D341Med (cell line): ENCODE measurements around the gene DTX4.

Experiments used
- DNase-seq: peaks from one replicate; pipeline ENCODE4 v3.0.0; 2012; ENCODE audit warnings: low spot score

DTX4 gene

DNA sequence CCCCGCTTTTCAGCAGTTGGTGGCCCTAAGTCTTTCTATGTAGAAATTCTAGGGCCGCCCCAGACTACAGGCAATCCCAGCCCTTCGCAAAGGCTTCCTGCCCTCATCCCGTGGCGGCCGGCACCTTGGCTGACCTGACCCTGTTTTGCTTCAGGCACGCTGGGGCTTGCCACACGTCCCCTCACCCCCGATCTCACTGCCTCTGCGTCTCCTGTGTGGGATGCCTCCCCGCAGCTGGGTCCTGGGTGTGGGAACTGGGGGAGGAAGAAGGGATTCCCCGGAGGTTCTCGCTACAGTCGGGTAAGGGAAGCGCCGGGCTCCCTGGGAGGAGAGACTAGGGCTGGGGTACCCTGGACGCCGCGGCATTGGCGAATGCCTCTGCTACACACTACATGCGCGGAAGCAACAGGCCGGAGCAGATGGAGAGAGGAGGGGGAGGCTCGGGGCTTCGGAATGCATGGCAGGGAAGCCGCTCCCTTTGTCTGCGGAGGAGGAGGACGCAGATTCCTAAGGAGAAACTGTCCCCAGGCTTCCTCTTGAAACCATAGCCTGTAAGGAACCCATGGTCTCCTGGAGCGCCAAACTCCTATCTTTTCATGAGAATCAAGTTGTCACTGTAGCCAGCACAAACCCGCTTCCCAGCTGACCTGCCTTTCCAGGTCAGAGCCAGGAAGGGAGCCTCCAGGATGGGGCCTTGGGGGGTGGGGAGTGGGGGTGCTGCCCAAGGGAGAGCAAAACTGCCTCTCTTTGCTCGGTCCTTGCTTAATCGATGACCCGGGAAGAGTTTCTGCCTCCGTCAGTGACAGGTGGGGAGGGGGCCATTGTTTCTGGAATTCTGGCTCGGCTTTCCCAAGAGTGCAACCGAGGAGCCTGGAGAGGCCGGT lies 1.4 kb downstream of the DTX4 start:
- DNase-seq = no peak

GRCh38 chr11:59173964-59174663 lies 2.2 kb downstream of the DTX4 start:
- no peak for DNase-seq

- no peak for DNase-seq
Observed at GRCh38 chr11:59174664-59175033, 2.7 kb downstream of the DTX4 start.

- no peak for DNase-seq
Observed at GRCh38 chr11:59175091-59175501, 3.2 kb downstream of the DTX4 start.

GRCh38 chr11:59176330-59176729 lies 4.4 kb downstream of the DTX4 start:
- no peak for DNase-seq

DNA sequence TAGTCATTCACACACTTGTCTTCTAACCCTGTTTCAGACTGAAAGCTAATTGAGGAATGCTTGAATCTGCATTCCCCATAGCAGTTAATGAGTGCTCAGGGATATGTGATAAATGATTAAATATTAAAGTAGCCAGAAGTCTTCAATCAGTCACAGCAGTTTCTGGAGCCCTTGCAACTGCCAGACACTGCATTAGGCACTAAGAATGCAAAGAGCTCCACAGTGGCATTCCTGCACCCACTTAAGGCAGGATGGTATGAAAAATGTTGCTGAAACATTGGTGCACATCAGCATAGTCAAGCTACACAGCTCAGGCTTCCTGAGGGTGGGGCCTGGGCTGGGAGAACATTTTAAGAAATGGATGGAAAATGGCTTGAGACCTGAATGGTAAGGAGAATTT lies 6.5 kb downstream of the DTX4 start:
- no peak for DNase-seq

DNA sequence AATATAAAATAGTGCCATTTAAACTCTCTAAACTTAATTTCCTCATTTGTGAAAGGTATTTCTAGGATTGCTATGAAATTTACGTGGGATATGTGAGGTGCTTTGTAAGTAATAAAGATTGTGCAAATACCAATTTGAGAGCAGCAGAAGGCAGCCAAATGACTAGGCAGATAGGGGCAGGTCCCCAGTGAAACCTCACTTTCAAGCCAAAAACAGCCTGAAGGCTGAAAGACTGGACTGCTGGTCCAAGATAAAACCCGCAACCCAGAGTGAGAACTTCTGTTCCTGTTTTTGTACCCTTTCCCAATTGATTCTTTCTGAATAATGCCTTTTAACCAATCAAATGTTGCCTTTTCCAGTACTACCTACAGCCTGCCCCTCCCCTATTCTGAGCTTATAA lies 7.2 kb downstream of the DTX4 start:
- no peak for DNase-seq

- DNase-seq = no peak
Observed at GRCh38 chr11:59180168-59180776, 8.3 kb downstream of the DTX4 start.

- DNase-seq = no peak
Observed at GRCh38 chr11:59180907-59181306, 9.0 kb downstream of the DTX4 start.

- no peak for DNase-seq
Observed at GRCh38 chr11:59181746-59182456, 10.0 kb downstream of the DTX4 start.

DNA sequence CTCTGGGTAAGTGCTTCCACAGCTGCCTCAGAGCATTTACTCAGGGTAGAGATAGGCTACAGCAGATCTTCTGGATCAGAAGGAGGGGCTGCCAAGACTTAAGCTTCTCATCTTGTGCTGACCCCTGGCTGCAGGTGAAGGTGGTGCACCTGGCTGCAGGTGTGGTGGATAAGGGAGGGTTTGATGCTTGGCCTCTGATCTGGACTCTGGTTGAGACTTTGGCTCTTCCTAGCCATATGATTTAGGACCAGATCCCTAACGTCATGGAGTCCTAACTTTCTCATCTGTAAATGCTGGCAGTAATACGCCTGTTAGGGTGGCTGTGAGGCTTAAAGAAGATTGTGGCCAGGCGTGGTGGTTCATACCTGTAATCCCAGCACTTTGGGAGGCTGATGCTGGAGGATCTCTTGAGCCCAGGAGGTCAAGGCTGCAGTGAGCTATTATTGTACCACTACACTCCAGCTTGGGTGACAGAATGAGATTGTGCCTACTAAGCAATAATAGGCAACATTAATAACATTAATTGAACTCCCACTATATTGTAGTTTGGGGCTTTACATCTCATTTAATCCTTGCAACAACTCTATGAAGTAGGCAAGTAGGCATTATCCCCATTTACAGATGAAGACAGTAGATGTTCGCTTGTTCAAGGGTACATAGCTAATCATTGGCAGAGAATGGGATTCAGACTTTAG lies 10.7 kb downstream of the DTX4 start:
- no peak for DNase-seq

DNA sequence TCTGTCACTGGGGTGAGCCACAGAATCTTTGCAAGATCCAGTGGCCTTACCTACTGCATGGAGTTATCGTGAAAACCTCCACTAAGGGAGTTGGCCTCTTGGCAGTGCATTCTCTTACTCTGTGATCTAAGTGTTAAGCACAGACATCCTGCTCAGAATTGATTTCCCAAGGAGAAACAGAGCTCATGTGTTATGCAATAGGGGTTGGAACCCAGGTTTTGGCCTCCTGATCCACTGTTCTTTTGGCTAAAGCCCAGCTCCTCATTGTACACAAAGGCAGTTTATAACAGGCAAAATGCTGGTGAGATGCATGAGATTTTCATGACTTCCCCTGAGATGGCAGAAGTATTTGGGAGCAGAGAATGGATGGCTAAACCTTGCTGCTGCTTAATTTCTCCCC lies 11.8 kb downstream of the DTX4 start:
- no peak for DNase-seq

DNA sequence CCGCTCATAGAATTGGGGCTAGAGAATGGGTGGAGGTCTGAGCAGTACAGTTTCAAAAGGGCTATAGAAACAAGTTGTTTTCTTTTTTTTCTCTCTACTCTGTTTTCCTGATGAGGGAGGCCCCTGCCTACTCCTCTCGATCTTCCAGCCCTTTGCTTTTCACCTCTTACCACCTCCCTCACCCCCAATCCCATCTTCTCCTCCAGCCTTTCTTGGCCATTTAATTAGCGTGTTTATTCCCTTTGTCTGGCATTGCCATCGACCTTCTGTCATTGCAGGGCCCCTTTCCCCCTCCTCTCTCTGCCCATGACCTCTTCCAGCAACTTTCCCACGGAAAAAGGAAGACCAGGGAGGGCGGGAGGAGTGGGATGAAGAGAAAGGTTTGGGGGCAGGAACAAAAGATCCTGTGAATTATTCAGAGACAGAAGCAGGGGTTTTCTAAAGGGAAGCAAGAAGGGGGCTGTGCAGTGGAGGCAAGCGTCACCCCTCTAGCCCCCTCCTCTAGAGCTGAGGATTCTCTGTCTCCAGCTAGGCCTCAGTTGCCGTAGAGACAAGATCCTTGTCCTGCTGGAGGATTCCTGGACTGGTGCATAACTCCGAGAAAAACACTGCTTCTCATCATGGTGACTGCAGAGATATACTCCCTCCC lies 12.9 kb downstream of the DTX4 start:
- DNase-seq = no peak

- DNase-seq = no peak
Observed at GRCh38 chr11:59185386-59185945, 13.5 kb downstream of the DTX4 start.

GRCh38 chr11:59186130-59186594 lies 14.2 kb downstream of the DTX4 start:
- DNase-seq = peak; percentile 65

- no peak for DNase-seq
Observed at GRCh38 chr11:59187035-59187434, 15.1 kb downstream of the DTX4 start.

- no peak for DNase-seq
Observed at GRCh38 chr11:59187587-59187986, 15.7 kb downstream of the DTX4 start.

- no peak for DNase-seq
Observed at GRCh38 chr11:59188954-59189353, 17.0 kb downstream of the DTX4 start.

DNA sequence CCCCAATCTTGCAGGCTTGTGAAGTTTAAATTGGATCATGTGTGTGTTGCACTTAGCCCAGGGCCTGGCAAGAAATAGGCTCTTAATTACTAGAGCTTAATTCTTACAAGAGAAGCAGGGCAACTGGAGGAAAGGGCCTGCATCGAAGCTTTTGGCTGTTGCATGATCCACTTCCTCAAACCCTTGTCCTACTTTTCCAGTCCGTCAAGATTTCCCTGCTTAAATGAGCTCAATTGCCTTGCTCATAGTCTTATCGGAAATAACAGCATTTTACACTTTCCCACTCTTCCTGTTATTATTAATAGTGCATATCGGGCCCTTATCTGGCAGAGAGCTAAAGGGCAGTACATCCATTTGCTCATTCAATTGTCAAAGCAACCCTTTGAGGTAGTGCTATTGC lies 18.1 kb downstream of the DTX4 start:
- DNase-seq = no peak

- no peak for DNase-seq
Observed at GRCh38 chr11:59191095-59191494, 19.2 kb downstream of the DTX4 start.

- DNase-seq = no peak
Observed at GRCh38 chr11:59191890-59192289, 20.0 kb downstream of the DTX4 start.
